ENCODE data around the gene DARS2.
A peak's percentile ranks its signal among the peaks of the same experiment; 100 is the strongest.
"Not testable (repeated sequence)": the region's sequence is repeated elsewhere in the genome, so short reads cannot be mapped to it uniquely, and the experiment has no call there.

DARS2 gene

GRCh38 chr1:173862769-173863223 lies 38.3 kb downstream of the DARS2 start:
- DNase-seq, result no peak

GRCh38 chr1:173863224-173864161 lies 39.0 kb downstream of the DARS2 start:
- no peak for DNase-seq

GRCh38 chr1:173864179-173864867 lies 39.9 kb downstream of the DARS2 start:
- DNase-seq, result no peak

- DNase-seq, result no peak
Measured at GRCh38 chr1:173865468-173866164, 41.1 kb downstream of the DARS2 start.

- no peak for DNase-seq
Measured at GRCh38 chr1:173866413-173867115, 42.1 kb downstream of the DARS2 start.

GRCh38 chr1:173867141-173867752 lies 42.8 kb downstream of the DARS2 start:
- peak; percentile 62 for DNase-seq

GRCh38 chr1:173867753-173868265 lies 43.3 kb downstream of the DARS2 start, which contains the start of gene GAS5:
Gene GAS5, minus strand, starts transcription at chr1:173867989.
- DNase-seq, result peak; percentile 100

- peak; percentile 93 for DNase-seq
Measured at GRCh38 chr1:173868266-173869020, 44.0 kb downstream of the DARS2 start, which contains the start of gene ZBTB37. Gene ZBTB37, plus strand, starts transcription at chr1:173868380. Its CDS starts 1,846 bp downstream, at chr1:173870226.

GRCh38 chr1:173869021-173869359 lies 44.5 kb downstream of the DARS2 start:
- DNase-seq, result no peak

GRCh38 chr1:173870252-173871075 lies 46.0 kb downstream of the DARS2 start:
- DNase-seq, result no peak

- no peak for DNase-seq
Measured at GRCh38 chr1:173871091-173871490, 46.6 kb downstream of the DARS2 start.

- no peak for DNase-seq
Measured at GRCh38 chr1:173871500-173871899, 47.0 kb downstream of the DARS2 start.

GRCh38 chr1:173876732-173877131 lies 52.3 kb downstream of the DARS2 start:
- DNase-seq, result no peak

- no peak for DNase-seq
Measured at GRCh38 chr1:173878251-173878650, 53.8 kb downstream of the DARS2 start.

- DNase-seq, result not testable (repeated sequence)
Measured at GRCh38 chr1:173881117-173881516, 56.6 kb downstream of the DARS2 start.

- no peak for DNase-seq
Measured at GRCh38 chr1:173884701-173885100, 60.2 kb downstream of the DARS2 start.

- no peak for DNase-seq
Measured at GRCh38 chr1:173886746-173887611, 62.5 kb downstream of the DARS2 start.

- DNase-seq, result no peak
Measured at GRCh38 chr1:173887627-173888026, 63.2 kb downstream of the DARS2 start.

- DNase-seq, result no peak
Measured at GRCh38 chr1:173888749-173889148, 64.3 kb downstream of the DARS2 start.

Measured in stimulated activated naive CD4-positive, alpha-beta T cell treated with Interleukin-2 at 50 U/mL for 16 hours (primary cell).